ENCODE data around the gene TBC1D10B. TPM values are rescaled to one million over a fixed set of nuclear protein-coding genes. Genes with fewer than 3 reads are reported as not detected.

The TBC1D10B gene
- total and polyA plus RNA-seq, 2 of the 8 experiments (the other 6 are each of a cell fraction or from before 2014, with no cell fraction given) = 15.4 to 28.6 TPM

GRCh38 chr16:30348929-30349328, 21.4 kb downstream of the TBC1D10B start:
- ChIA-PET CTCF (ENCODE audit: partially characterized antibody) (no interaction called here), POLR2A (ENCODE audit: partially characterized antibody) (interaction anchor here (0.9 kb wide), 1 partner anchor 11 kb away, joined by 3 read pairs; no protein-coding TSS in a partner anchor)
- H3K79me1 ChIP-seq (ENCODE audit: low read depth, low read length) = no peaks in the 10 kb centered on the region; the same call in 1 of the 2 replicates
- H3K9me3 ChIP-seq (ENCODE audit: insufficient read depth in 2 of 2, low read depth in 1 of 2, low read length in 1 of 2) = no peaks in the 10 kb centered on the region
- H3K9ac ChIP-seq (replicated peaks in 1 of 4; ENCODE audit: extremely low read depth in 1 of 4, low read depth in 3 of 4, low read length in 3 of 4) = no peak overlapping the region
- no peak overlapping the region for H2AK5ac ChIP-seq (ENCODE audit: low read depth, low read length)
- no peak overlapping the region for H3K18ac ChIP-seq (ENCODE audit: extremely low read depth, low read length)
- peaks cover 11 to 37% (median 30%) of the 10 kb centered on the region in 4 experiments for H3K36me3 ChIP-seq (ENCODE audit: control insufficient read depth in 2 of 4, insufficient read depth in 4 of 4, low read length in 3 of 4)
- H4K20me1 ChIP-seq (replicated peaks in 1 of 2; ENCODE audit: control insufficient read depth in 1 of 2, insufficient read depth in 2 of 2, low read length in 2 of 2) = peaks cover 0 to 3% of the 10 kb centered on the region in 2 experiments
- no peak for DNase-seq (ENCODE audit: low read depth in 1 of 2, low spot score in 2 of 2)
- FAIRE-seq = no peak
- whole genome bisulfite sequencing, 2 experiments (ENCODE audit: extremely low coverage in 1 of 2, insufficient coverage in 1 of 2, insufficient read length in 1 of 2, insufficient replicate concordance in 2 of 2, low coverage in 1 of 2, low lambda C conversion rate in 2 of 2, missing lambda C conversion rate in 1 of 2) = 91% methylated on average over 7 of the region's 7 CpGs; no CpG with 5 or more reads in 1 of the 2 experiments
- no peak overlapping the region for H3K4me3 ChIP-seq (ENCODE audit: extremely low read depth in 1 of 4, insufficient read depth in 2 of 4, low read depth in 3 of 4, low read length in 4 of 4)
- no peak overlapping the region for H4K5ac ChIP-seq (ENCODE audit: insufficient read length, low read depth, low read length)
- no peak overlapping the region for H2BK12ac ChIP-seq (ENCODE audit: low read depth, low read length)
- H3K27ac ChIP-seq (ENCODE audit: low read depth, low read length) = no peak overlapping the region
- H3K23me2 ChIP-seq (ENCODE audit: low read depth, low read length) = no peaks in the 10 kb centered on the region
- no peak overlapping the region for H2BK120ac ChIP-seq (replicated peaks; ENCODE audit: low read depth, low read length)
- H3K79me2 ChIP-seq (ENCODE audit: control insufficient read depth in 1 of 2, insufficient read depth in 2 of 2, low read length in 2 of 2) = peaks cover 0 to 4% of the 10 kb centered on the region in 2 experiments; a peak in 1 of 4 replicates
- peaks cover 0 to 3% (median 1%) of the 10 kb centered on the region in 4 experiments; a peak in 3 of 7 replicates for H3K4me1 ChIP-seq (replicated peaks in 1 of 4; ENCODE audit: control insufficient read depth in 3 of 4, insufficient read depth in 4 of 4, low read length in 3 of 4)
- H4K8ac ChIP-seq (ENCODE audit: extremely low read depth, insufficient read depth, low read length) = no peak overlapping the region
- H3K27me3 ChIP-seq (replicated peaks in 1 of 4; ENCODE audit: control insufficient read depth in 3 of 4, extremely low read depth in 1 of 4, insufficient read depth in 3 of 4, low read length in 3 of 4) = no peaks in the 10 kb centered on the region
- H3K56ac ChIP-seq (replicated peaks; ENCODE audit: insufficient read length, low read depth, low read length) = no peak overlapping the region
- H3K4me2 ChIP-seq (ENCODE audit: insufficient read depth in 1 of 2, low read depth in 2 of 2, low read length in 2 of 2) = no peak overlapping the region
- H2AFZ ChIP-seq (ENCODE audit: low read length) = no peak overlapping the region
- H3K23ac ChIP-seq (ENCODE audit: insufficient read length) = no peak overlapping the region
- no peak overlapping the region for H3K4ac ChIP-seq (replicated peaks; ENCODE audit: insufficient read length, low read depth, low read length)
- H4K91ac ChIP-seq (replicated peaks; ENCODE audit: insufficient read length, low read length) = no peak overlapping the region
- no peak overlapping the region for H2BK15ac ChIP-seq (ENCODE audit: low read length)
- no peak overlapping the region for H2BK5ac ChIP-seq (ENCODE audit: low read depth, low read length)
- H2BK20ac ChIP-seq (ENCODE audit: low read length) = no peak overlapping the region
- no peak overlapping the region for H3K14ac ChIP-seq (ENCODE audit: insufficient read length)
- no peak for TF ChIP-seq SRF (IDR thresholded peaks at IDR 0.05; ENCODE audit: low read depth, low read length)
- TF ChIP-seq KDM5A (IDR thresholded peaks at IDR 0.05; ENCODE audit: low read length) = no peak
- TF ChIP-seq RNF2 (IDR thresholded peaks at IDR 0.05; ENCODE audit: borderline replicate concordance, low read depth, low read length, missing control alignments, poor library complexity, severe bottlenecking) = no peak
- no peak for TF ChIP-seq SP4 (IDR thresholded peaks at IDR 0.05; ENCODE audit: low read length)
- TF ChIP-seq, protein P1, sequence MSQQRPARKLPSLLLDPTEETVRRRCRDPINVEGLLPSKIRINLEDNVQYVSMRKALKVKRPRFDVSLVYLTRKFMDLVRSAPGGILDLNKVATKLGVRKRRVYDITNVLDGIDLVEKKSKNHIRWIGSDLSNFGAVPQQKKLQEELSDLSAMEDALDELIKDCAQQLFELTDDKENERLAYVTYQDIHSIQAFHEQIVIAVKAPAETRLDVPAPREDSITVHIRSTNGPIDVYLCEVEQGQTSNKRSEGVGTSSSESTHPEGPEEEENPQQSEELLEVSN (IDR thresholded peaks at IDR 0.05) = no peak
- TF ChIP-seq MAX (IDR thresholded peaks at IDR 0.05) = no peak
- TF ChIP-seq JUN (IDR thresholded peaks at IDR 0.05; ENCODE audit: low read depth, low read length) = no peak
- no peak for TF ChIP-seq TCF12 (IDR thresholded peaks at IDR 0.05; ENCODE audit: low read depth, low read length)
- TF ChIP-seq HDAC6 (IDR thresholded peaks at IDR 0.05; ENCODE audit: low read depth, low read length) = no peak
- no peak for TF ChIP-seq SIRT6 (IDR thresholded peaks at IDR 0.05; ENCODE audit: low read length)
- TF ChIP-seq, protein P2, sequence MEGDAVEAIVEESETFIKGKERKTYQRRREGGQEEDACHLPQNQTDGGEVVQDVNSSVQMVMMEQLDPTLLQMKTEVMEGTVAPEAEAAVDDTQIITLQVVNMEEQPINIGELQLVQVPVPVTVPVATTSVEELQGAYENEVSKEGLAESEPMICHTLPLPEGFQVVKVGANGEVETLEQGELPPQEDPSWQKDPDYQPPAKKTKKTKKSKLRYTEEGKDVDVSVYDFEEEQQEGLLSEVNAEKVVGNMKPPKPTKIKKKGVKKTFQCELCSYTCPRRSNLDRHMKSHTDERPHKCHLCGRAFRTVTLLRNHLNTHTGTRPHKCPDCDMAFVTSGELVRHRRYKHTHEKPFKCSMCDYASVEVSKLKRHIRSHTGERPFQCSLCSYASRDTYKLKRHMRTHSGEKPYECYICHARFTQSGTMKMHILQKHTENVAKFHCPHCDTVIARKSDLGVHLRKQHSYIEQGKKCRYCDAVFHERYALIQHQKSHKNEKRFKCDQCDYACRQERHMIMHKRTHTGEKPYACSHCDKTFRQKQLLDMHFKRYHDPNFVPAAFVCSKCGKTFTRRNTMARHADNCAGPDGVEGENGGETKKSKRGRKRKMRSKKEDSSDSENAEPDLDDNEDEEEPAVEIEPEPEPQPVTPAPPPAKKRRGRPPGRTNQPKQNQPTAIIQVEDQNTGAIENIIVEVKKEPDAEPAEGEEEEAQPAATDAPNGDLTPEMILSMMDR (IDR thresholded peaks at IDR 0.05; ENCODE audit: control extremely low read depth in 1 of 3, insufficient read depth in 1 of 3, low read depth in 1 of 3, low read length in 3 of 3) = no peak
